Measurements from ENCODE around the gene CNDP2.

DNA sequence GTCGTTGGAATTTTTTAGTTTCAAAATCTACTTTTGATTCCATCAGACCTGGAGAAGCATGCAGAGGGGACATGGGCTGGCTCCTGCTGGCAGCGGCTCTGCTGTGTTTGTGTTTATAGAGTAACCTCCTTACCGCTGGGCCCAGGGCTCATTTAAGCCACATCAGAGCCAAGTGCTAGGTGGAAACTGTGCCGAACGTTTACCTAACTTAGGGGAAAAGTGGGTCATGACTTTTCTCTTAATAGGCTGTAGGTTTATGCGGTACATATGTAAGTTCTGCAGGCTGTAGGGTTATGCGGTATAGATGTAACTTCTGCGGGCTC, 17.7 kb downstream of the CNDP2 start:
- TF ChIP-seq, protein P1, sequence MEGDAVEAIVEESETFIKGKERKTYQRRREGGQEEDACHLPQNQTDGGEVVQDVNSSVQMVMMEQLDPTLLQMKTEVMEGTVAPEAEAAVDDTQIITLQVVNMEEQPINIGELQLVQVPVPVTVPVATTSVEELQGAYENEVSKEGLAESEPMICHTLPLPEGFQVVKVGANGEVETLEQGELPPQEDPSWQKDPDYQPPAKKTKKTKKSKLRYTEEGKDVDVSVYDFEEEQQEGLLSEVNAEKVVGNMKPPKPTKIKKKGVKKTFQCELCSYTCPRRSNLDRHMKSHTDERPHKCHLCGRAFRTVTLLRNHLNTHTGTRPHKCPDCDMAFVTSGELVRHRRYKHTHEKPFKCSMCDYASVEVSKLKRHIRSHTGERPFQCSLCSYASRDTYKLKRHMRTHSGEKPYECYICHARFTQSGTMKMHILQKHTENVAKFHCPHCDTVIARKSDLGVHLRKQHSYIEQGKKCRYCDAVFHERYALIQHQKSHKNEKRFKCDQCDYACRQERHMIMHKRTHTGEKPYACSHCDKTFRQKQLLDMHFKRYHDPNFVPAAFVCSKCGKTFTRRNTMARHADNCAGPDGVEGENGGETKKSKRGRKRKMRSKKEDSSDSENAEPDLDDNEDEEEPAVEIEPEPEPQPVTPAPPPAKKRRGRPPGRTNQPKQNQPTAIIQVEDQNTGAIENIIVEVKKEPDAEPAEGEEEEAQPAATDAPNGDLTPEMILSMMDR (IDR thresholded peaks at IDR 0.05; ENCODE audit: insufficient read depth, low read length, poor library complexity, severe bottlenecking) = no peak
- TF ChIP-seq EZH2phosphoT487 (conservative IDR thresholded peaks at IDR 0.05; ENCODE audit: low read length) = no peak

All from SU-DHL-6 (cell line).